T follicular helper cell (primary cell): ENCODE data around the gene NEGR1.

Source experiments
- DNase-seq: peaks from one replicate; pipeline ENCODE4 v3.0.0-alpha.2; 2020; ENCODE audit warnings: low read depth

NEGR1 gene

DNA sequence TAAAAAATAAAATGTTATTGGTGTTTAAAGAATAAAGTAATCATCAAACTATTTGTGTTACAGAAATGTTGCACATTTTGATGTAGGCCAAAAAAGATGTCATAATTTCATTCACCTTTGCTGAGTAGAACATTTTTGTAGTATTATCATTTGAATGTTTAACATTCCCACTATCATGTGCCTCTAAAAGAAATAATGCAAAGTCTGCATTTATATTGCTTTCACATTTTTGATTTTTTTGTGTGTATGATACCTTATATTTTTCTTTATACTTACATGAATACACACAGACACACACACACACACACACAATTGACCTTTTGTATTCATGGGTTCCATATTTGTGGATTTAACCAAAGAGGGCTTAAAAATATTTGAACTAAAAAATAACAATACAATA is 657.3 kb downstream of the NEGR1 start:
- DNase-seq: no peak

DNA sequence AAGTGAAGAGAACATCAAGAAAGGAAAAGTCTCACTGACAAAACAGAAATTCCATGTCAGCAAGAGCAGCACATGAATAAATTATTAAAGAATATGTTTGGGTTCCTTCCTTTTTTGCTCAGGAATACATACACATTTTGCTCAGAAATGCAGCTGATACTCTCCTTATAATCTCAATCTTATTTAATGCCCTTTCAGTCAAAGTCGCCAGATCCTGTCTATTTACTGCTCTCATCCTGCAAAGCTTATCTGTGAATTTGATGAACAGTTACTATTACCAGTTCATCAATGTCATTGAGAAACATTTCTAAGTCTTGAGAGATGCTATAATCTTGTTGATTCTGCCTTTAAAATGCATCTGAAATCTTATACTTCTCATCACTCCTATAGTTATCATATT is 658.5 kb downstream of the NEGR1 start:
- no peak for DNase-seq

DNA sequence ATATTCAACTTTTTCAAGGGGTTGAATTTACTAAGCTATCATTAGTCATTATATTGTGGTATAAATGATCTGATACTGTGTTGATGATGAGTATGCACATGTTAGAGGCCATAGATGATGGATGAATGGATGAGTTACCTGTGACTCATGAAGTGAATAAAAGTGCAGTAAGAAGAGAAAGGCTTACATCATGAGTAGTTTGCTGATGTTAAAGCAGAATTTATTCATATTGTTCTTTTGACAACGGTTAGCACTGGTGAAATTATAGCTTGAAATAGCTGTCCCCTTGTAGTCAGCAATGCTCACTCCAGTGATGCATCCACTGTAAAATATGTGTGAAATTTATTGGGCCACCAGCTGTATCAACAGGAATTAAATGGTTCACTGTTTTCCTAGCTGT is 660.6 kb downstream of the NEGR1 start:
- DNase-seq: no peak

DNA sequence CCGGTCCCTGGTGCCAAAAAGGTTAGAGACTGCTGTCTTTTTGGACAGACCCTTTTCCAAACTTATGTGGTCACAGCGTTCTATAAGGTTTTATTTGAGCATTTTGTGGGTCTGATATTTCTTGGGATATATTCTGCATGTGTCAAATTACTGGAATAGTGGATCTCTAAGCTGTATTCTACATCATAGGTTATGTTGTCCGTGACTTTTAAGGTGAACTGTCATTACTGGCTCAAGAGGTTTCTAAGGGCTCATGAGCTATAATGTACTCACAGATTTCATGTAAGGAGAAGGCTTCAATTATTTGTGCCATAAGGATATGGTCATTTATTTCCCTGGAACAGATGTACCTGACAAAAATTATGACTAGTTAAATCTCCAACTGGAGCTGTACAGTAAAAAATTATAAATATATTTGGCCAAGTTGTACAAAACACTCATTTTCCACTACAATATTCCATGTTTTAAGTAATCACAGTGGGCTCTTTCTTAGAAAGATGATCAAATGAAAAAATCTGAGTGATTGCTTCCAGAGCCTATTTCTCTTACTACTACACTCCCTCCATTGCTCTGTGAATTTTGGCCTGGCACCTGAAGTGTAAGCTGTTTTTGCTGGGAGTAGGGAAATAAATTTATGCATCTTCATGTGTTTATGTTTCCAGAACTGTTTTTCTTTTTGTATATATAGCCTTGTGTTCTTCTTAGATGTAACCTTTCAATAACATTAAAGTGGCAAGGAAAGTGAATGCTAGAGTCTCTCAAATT is 663.4 kb downstream of the NEGR1 start:
- no peak for DNase-seq

DNA sequence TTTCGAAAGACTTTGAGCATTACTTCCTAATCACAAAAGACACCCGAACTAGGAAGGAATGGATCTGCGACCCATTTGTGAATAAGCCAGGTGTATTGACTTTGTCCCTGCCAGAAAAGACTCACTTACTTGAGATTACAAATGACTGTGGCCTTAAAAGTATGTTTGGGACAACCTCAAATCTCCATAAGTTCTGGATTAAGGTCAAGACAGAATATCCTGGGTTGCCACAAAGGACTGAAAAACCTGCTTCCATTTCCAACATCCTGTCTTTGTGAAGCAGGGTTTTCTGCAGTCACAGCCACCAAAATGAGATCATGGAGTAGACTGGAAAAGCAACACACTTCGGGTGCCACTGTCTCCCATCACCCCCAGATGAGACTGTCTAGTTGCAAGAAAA is 664.1 kb downstream of the NEGR1 start:
- DNase-seq: no peak

DNA sequence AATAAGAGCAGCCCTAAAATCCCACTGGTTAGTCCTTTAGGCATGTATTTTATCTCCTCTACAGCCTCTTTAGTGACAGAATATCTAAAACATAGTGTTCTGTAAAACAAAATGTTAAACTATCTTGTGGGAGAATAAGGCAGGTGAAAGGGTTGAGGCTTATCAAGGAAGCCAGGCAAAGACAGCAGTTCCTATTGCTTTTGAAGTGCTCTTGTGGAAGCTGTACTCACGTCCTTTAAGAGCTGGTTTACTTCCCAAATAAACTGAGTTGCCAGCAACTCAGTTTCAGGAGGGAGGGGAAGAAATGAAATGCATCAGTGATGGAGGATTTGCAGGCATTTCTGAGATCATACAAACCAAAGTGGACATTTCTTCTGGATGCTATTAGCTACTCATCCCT is 671.9 kb downstream of the NEGR1 start:
- DNase-seq: no peak

DNA sequence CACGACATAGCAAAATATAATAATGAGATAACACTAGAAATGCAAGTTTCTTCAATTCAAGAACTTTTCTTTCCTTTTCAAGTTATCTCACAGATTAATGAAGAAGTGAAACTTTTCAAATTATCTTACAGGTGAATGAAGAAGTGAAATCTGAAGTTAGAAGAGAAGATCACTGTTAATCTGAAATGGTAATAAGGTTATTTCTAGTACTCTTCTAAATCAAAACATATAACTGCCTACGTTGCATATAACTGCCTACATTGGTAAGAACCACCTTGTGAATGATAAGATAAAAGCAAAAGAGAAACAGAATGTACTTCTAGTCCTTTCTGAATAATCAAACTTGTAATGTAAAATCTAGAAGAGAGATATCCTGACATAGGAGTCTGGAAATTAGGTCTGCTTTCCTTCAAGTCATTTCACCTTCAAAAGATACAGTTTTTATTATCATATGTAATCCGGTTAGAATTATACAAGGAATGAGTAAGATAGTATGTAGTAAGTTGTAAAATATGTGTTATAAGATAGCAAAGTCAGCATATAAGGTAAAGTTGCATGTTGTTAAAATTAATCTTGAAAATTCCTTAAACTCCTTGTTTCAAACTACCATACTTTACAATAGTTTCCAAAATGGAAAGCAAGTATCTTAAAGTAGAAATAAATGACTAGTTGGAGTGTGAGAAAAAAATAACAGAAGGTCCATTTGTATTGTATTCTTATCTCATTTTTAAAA is 679.1 kb downstream of the NEGR1 start:
- DNase-seq: no peak

DNA sequence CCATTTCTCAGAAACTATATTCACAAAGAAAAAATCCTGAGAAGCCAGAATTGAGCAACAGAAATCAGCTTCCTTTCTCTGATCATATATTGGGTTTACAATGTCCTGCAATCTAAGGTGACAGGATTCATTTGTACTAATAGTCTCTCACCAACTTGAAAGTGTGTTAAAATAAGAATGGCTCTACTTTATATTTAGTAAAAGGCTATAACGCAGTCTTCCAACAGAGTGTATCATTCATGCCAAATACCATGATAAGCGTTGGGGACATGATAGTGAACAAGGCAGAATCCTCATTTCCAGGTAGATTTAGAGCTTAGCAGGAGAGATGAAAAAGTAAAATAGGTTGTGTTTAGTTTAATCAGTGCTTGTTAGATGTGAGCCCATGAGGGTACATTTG is 682.3 kb downstream of the NEGR1 start:
- no peak for DNase-seq

DNA sequence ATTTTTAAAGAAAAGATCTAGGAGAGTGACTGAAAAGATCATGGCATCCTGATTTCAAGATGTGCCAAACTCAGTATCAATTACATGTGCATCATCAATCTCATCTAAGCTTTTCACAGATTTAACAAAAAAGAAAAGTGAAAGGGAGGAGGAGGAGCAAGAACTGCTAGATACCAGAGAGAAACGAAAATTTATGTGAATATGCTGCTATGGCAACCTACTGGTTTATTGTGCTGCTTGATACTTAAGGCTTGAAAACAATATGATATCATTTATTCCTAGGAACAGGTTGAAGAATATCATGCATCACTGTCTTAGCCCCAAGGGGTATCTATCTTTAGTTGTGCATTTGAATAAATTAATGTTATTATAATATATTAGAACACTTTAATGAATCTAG is 683.0 kb downstream of the NEGR1 start:
- no peak for DNase-seq

DNA sequence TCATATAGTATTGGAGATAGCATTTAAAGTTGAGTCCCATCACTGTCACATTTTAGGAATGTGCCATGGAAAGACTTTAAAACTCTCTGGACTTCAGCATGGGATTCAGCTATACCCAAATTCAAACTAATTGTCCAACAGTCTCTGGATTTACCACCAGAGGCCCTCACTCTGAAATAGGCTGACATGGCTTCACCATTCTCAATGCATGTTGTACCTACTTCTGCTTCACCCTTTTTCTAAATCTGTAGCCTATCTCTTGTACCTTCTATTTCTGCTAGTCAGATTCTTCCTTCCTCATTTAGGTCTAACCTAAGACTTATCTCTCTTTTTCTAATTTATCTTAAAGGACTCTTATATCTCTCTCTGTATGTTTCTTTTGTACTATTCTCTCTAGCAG is 688.8 kb downstream of the NEGR1 start:
- no peak for DNase-seq

DNA sequence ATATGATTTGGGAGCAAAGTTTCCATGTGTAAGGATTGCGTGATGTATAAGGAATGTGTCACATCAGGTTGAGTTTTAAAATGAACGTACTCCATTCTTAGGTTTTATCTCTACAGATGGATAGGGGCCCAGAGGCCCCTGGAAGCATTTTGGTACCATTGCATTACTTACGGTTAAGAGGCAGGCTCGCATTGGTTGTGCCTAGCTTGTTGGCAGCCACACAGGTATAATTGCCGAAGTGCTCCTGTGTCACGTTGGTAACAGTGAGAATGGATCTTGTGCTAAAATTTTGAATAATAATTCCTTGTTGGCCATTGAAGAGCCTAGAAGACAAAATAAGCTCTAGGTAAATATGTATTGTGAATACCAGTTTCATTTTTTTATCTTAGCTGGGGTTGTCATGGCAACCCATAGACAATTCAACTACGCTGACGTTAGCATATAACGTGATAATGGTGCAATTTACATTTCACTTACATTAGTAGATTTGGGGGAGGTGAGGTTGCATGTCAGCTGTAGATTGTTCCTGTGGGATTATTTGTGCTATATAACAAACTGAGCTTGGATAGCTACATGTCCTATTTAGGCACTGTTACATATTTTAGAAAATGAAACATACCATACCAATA is 689.6 kb downstream of the NEGR1 start:
- no peak for DNase-seq

DNA sequence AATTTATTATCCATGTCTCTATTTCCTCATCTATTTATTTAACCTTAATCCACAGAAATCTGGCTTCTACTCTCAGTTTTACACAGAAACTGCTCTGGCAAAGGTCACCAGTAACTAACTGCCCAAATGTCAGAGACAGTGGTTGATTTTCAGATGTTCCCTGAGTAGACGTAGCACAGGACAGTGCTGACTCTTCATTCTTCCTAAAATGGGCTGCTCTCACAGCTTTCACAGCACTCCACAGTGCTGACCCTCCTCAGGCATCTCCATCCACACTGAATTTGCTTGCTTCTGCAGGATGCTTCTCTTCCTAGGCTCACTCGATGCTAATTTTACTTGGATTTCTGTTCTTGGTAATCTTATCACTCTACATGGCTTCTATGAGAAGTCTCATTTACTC is 693.3 kb downstream of the NEGR1 start:
- no peak for DNase-seq

DNA sequence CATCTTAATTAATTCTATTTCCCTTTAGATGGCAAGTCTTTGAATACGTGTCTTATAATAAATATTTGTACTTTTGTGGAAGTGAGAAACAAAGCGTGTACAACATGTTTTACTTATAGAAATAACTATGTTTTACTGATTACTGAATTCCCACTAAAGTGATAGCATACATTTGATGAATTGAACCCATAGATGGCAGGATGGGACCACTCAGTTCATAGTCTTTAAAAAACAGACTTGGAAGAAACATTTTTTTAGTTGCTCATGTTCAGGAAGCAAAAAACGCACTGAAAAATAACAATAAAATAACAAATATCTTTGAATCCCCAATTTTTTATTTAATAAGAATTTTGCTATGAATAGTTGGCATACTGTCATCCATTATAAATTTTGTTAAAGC is 694.4 kb downstream of the NEGR1 start:
- no peak for DNase-seq

DNA sequence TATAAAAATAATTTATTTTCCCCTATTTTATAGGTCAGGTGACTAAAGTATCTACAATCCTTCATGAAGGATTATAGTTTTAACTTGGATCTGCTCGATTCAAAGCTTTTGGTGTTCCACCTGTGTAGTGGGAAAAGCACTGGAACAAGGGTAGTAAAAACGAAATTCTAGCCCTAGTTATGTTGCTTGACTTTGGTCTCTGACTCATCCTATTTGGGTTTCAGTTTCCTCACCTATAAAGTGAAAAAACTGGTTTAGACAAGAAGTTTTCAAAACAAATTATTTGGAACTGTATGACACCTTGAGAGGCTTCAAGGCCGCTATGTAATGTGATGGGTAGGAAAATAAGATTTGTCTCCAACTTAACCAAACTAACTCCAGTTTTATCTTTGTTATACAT is 696.3 kb downstream of the NEGR1 start:
- DNase-seq: no peak

DNA sequence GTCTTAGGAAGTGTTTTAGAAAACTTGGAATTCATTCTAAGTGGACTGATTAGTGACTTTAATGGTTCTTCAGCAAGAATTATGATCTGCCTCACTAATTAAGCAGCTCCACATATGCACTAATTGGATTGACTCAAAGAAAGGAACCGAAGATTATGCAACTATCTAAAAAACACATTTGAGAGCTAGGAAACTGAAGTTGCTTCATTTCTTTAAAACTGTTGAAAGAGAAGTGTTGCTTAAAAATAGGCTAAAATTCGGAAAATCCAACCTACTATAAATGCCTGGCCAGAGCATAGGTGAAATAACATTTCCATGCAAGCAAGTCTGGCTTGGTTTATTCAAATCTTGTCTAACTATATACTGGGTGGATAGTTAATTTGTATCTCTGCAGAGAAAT is 698.6 kb downstream of the NEGR1 start:
- DNase-seq: no peak

DNA sequence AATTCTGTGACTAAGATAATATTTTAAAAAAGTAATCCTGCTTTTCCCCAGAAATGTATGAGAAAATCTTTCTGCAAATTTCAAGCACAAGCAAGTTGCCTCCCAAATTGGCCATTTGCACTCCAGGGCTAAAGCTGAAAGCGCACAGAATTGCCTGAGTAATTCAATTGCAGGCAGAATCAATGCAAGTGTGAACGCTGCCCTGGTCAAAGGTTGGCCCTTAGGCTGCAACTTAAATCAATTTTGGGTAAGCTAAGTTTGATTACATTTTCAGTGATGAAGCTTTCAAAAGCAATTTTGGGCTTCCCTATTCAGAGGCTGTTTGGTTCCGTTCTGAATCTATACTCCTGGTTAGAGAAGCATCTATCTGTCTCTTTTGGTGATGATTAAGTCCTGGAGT is 699.7 kb downstream of the NEGR1 start:
- no peak for DNase-seq

DNA sequence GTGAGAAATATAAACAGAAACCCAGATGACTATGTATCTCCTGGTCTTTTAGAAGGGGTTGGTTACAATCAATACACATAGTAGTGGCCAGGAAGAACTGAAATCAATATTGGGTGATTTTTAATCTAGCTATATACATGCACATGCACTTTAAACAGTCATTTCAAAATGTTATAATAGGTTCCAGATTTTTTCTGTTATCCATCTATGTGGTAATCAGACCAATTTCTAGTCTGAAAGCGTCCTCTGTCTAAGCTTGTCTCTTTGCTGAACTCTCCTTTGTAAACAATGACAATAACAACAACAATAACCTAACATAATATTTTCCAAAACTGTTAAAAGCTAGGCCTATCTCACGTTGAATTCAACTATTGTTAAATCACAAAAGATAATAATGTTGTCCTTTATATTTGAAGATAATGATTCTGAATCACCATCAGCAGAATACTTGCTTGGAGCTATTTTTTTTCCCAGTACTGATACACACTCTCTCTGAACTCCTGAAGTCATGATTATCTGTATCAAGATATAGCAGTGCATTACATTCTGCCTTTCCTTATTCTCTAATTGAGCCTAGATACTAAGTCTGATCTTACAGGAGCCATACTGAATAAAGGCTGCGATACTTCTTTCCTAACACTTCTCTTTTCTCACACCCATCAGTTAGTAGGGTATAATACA is 704.7 kb downstream of the NEGR1 start:
- DNase-seq: no peak

DNA sequence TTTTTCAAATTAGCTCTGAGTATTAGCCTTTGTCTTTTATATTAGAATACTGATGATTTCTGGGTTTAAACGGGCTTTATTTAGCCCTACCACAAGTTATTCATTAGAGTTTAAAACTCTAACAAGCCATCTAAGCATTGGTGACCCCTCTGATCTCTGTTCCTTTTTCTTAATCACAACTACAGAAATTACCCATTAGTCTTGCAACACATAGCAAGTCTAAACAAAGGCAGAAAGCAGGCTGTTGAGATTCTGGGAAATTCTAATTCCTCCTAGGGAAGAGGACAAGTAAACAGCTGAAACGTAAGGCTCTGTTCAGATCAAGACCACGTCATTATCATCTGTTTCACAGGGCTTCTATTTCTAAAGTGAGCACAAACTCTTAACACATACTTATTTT is 710.3 kb downstream of the NEGR1 start:
- no peak for DNase-seq

DNA sequence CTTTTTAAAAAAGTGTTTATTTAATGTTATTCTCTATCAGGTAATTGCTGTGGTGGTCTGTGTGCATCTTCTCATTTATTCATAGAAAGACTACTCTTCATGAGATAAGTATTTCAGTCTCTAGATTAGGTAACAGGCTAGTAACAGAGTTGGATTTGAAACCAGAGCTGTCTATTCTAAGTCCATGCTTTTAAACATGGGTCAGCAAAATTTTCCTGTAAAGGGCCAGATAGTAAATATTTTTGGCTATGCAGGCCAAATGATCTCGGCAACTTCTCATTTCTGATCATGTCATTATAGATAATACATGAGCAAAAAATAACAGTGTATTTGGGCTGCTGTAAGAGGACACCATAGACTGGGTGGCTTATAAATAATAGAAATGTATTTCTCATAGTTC is 715.9 kb downstream of the NEGR1 start:
- no peak for DNase-seq

DNA sequence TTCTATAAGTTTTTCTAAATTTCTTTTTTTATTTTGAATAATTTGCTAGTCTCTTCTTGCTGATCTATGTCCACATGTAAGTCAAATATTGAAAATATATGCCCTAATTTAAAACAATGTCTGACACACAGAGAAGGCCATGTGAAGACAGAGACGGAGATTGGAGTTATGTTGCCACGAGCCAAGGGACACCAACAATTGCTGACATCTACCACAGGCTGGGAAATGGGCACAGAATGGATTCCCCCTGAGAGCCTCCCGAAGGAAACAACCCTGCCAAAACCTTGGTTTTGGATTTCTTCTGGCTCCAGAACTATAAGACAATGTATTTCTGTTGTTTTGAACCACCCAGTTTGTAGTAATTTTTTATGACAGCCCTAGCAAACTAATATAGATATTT is 716.5 kb downstream of the NEGR1 start:
- no peak for DNase-seq

DNA sequence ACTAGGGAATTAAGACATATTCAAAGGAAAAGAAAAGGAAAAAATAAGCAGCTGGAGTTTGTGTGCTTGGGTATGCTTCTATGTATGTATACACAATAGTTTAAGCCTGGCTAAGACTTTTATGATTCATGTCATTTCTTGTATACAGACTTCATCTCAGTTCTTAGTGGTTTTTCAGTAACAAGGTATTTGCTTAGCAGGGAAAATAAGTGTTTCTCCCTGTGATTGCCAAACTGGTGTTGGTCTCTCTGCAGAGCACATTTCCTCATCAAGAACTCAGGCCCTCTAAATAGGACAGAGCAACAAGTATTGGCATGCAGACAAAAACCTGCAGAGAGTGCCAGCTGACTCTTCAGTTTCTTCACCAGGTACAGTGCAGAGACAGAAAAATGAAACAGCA is 717.1 kb downstream of the NEGR1 start:
- no peak for DNase-seq

DNA sequence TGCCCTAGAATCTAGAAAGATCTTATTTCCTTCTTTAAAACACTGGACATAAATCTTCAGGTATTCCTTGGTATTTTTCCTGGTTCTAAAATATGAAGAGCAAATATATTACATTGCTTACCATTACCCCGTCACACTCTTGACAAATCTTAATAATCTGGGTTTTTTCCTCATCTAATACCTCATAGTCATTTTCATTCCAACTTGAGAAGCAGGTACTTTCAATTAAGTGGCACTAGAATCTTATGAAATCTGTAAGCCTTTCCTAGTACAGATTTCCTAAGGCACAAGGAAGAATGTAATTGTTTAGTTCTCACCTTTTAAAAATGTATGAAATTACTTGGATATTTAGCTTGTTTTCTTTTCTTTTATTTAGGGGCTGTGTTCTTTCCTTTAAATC is 720.0 kb downstream of the NEGR1 start:
- no peak for DNase-seq

DNA sequence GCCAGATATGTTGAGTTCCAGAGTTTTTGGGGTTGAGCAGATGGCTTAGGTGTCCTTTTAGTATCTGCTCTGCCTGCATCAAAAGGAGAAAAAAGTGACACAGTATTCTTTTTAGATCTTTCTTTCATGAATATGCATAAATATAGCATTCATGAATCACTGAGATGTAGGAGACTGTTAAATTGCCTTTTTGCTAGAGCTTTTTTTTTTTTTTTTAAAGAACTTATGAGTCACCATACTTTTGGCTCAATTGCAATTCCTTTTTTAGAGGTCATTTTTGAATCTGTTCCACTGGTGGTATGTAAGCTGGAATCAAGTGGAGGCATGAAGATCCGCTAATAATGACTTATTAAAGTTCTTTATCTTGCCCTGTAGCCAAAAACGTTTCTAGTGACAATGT is 720.6 kb downstream of the NEGR1 start:
- no peak for DNase-seq
